HG03045 (cell line): ENCODE results near the gene RAB6A.
"Not testable (repeated sequence)": the region's sequence is repeated elsewhere in the genome, so short reads cannot be mapped to it uniquely, and the experiment has no call there.

Source experiments
- ATAC-seq: cut with Tn5 transposase; IDR thresholded peaks from one replicate; pipeline ENCODE4 v1.9.1; 2021; ENCODE audit warnings: mild to moderate bottlenecking, moderate library complexity; ENCODE audit not compliant: unreplicated experiment

Gene RAB6A

DNA sequence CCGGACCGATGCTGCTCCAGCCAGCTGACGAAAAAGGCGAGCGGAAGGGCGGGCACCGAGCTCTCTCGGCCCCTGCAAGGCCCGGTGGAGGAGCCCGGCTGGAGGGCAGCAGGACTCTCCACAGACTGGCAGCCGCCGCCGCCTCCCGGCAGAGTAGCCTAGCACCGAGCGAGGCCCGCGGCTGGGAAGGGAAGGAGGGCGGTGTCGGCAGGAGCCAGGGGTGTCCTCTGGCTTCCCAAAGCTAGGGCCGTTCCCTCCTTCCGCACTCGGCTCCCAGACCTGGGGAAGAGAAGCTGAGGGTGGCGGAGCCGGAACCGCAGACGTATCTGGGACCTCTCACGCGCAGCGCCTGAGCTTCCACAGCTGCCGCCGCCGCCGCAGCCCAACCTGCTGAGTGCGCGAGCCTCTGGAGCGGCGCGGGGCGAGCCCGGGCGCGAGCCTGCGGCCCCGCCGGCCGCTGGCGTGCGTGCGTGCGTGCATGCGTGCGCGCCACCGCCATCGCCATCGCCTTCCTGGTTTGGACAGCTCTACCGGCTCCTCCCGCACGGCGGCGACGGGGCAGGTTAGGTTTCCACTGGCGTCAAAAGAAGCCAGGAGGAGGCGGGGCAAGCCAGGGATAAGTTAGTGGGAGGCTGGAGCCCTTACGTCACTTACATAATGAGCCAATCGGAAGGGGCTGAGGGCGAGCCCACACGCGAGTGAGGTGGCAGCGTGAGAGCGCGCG is at the start of gene RAB6A:
Gene RAB6A (minus strand): TSS at position 396 of the 724 bp plus-strand sequence. CDS start 439 bp downstream, outside the sequence.
- ATAC-seq = peak; percentile 93

DNA sequence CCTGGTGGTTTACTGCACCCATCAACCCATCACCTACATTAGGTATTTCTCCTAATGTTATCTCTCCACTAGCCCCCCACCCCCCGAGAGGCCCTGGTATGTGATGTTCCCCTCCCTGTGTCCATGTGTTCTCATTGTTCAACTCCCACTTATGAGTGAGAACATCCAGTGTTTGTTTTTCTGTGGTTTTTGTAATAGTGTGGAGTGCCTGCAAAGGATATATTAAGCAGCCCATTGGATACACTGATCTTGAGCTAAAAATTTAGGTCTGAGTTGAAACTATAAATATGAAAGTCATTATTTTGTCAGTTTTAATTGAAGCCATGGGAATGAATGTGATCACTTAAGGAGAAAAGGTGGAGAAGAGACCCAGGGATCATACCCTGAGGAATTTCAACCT is 49.8 kb upstream of the RAB6A start:
- ATAC-seq = no peak

DNA sequence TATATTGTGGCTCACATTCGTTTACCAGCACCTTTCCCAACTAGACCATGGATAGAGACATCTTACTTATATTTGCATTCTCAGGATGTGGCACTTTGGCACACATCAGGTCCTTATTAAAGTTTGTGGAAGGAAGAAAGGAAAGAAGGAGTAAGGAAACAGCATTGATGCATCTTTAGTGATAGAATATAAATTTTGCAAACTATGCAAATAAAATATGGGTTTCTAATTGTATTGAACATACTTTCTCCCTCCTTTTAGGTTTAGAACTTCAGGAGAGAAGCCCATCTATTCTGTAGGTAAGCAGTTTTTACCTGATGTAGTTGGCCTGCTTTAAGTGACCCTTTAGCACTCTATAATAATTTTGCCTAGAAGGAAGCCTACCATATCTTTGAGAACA is 47.2 kb upstream of the RAB6A start:
- no peak for ATAC-seq

DNA sequence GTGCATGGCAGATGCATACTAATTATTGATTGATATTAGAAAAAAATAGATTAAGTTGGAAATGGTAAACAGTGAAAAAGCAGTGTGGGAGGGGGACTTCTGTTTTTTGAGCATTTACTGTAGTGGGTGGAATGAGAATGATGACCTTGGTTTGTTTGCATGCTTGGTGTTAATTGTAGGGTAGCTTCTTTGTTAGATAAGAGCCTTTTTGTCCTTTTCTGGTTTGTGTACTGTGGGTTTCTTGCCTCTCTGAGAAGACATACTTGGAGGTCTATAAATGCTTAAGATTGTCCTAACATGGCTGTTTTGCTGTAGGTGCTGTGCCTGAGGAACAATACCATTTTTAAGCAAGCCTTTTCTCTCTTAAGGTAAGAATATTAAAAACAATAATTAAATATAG is 43.8 kb upstream of the RAB6A start:
- no peak for ATAC-seq

DNA sequence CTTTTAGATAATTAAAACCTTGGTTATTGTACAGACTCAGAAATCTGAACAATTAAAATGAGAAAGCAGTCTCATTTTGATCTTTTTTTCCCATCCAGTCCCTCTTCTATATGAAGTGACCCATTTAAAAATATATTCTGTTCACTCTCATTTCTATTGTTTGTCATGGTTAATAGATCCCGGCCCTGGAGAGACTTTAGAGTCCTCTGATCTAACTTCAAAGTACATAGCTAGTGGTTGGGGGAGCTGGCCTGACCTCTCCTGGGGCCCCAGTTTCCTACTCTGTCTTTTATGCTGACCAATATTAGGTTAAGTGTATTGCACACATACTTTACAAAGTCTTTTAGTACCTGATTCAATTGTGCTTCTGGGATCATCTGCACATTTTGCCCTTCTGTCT is 40.3 kb upstream of the RAB6A start:
- ATAC-seq = no peak

DNA sequence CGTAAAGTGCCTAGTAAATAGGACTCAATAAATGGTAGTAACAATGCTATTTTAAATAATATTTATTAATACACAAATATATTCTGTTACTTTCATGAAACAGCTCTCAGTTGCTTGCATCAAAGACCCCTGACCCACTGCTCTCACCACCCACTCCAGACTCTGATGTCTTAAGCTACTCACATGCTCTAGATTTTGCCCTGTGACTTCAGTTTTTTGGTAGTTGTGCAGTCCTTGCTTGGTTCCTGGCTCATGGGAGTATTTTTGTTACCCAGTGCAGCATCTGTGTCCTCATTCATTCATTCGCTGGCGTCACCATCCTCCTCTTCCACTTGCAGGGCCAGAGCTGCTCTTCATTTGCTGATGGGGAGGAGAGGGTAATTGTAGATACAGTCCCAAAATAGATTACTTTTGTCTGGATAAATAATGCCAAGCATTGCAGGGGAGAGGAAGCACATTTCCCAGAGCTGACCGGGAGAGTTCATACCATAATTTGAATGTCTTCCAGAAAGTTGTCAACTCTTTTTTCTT is 39.5 kb upstream of the RAB6A start:
- ATAC-seq = no peak

DNA sequence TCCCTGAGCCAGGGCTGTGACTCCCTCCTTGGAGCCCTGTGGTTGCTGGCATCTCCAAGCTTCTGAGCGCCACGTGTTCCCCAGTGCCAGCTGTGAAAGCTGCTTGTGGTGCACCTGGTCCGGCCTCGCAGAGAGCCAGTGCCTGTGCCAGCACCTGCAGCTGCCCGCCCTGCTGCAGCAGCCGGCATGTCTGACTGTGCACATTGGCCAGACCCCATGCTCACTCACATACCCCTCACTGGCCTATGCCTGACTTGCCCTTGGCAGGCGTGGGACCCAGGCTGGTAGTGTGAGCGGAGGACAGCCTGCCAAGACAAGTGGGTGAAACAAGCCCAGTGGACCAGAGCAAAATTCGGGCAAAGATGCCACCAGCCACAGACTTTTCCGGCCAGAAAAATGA is 36.6 kb upstream of the RAB6A start:
- ATAC-seq = no peak

DNA sequence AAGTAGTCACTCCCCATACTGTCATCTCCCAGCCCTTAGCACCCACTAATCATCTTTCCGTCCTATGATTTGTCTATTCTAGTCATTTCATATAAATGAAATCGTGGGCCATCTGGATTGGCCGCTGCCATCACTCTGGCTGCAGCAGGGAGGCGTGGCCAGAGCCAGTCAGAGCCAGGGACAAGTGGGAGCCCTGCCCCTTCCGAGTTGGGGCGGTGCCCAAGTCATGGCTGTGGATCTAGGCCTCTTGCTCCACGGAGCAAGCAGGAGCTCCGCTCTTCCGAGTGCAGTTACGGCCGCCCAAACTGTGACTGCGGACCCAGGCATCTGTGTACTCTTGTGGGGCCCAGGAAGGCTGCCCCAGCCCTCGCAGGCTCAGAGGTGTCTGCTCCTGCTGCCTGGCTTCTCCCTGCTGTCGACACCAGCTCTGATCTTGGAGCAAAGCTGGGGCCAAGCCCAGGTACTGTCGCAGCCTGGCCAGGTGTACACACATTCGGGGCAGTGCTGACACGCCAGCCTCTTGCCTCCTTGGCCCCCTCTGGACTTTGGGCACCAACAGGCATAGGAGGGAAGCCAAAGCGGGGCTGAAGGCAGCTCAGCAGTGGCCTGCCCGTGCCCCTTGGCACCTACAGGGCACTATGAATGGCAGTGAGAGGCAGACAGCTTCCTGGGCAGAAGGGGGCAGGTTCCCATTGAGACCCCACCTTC is 35.2 kb upstream of the RAB6A start:
- no peak for ATAC-seq

DNA sequence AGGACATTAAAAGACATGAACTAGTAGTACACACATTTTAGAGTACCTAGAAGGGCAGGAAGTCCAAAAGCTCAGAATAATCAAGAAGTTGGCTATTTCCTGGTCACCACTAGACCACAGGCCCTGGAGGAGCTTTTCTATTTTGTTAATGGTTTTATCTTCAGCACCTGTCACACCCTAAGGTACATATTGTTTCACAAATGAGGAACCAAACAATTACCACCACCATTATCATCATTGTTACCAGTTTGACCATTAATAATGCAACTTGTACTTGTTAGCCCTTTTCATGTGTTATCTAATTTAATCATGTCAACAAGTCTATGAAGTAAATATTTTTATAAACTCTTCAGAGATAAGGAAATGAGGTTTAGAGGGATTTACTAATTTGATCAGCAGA is 31.7 kb upstream of the RAB6A start:
- no peak for ATAC-seq

DNA sequence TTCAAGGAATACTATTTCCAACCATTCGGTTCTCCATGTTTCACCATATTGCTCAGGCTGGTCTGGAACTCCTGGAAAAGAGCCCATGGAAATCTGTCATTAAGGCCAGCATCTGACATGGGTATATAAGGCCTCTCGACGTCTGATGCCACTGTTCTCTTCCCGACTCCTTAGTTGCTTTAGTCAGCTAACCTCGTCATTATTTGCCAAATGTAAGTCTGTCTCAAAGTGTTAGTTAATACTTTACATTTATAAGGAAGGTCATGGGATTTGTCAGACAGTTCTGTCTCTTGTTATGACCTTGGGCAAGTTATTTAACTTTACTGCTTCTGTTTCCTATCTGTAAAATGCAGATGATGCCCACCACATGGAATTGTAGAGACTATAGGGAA is 28.4 kb upstream of the RAB6A start:
- no peak for ATAC-seq

DNA sequence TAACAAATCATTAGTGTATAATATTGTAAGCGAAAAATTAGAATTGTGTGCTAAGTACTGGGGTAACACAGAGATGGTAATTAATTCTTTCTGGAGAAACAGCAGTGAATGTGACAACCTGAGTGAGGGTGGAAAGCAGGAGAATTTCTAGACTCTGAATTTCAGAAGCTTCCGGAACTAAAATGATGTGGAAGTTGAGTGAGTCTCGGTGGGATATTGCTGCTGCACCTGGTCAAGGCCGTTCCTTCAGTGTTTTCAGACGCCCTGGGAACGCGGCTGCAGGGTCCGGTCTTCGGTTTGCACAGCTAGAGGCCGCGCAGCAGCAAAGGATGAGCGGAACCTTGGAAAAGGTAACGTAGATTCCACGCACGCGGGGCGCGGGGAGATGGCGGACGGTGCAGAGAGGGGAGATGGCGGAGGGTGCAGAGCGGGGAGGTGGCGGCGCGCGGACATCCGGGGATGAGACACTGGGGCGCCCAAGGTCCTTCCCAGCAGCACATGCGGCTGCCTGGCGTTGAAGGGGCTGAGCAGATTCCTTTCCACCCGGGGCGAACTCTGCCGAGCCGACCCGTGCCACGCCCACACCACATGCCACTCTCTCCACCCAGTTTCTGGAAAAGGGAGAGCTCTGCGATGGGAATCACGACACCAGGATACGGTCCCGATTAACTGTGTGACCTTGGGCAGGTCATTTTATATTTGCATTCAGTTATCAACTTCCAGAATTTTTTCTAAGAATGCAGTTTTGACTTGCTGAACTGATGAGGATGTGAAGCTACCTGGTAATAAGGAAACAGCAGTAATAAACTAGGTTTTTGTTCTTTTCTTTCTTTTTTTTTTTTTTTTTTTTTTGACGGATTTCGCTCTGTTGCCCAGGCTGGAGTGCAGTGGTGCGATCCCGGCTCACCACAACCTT is 27.0 kb upstream of the RAB6A start, which contains the start of gene MRPL48:
Gene MRPL48 (plus strand): TSS at position 232 of the 916 bp plus-strand sequence. CDS start 98 bp downstream, at position 330.
- peak; percentile 92 for ATAC-seq

DNA sequence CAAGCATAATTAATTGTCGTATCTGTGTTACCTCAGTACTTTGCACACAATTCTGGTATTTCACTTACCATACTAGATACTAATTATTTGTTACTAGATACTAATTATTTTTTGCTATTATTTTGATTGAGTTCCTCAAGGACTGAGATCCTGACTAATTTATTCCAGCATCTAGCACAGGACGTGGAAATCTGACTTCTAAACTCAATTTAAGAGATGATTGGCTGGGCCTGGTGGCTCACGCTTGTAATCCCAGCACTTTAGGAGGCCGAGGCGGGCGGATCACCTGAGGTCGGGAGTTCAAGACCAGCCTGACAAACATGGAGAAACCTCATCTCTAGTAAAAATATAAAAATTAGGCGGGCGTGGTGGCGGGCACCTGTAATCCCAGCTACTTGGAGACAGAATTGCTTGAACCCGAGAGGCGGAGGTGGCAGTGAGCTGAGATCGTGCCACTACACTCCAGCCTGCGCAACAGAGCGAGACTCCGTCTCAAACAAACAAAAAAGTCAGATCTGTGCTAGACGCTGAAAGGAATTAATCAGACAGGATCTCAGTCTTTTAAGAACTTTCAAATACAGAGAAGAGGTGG is 26.3 kb upstream of the RAB6A start:
- ATAC-seq = no peak

DNA sequence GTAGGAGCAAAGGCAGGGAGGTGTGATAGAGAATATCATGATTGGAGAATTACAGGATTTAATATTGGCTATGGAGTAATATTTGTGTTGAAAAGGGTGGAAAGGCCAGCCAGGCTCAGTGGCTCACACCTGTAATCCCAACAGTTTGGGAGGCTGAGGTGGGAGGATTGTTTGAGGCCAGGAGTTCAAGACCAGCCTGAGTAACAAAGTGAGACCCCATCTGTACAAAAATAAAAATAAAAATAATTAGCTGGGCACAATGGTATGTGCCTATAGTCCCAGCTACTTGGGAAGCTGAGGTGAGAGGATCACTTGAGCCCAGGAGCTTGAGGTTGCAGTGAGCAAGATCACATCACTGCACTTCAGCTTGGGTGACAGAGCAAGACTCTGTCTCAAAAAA is 24.6 kb upstream of the RAB6A start:
- ATAC-seq = not testable (repeated sequence)

DNA sequence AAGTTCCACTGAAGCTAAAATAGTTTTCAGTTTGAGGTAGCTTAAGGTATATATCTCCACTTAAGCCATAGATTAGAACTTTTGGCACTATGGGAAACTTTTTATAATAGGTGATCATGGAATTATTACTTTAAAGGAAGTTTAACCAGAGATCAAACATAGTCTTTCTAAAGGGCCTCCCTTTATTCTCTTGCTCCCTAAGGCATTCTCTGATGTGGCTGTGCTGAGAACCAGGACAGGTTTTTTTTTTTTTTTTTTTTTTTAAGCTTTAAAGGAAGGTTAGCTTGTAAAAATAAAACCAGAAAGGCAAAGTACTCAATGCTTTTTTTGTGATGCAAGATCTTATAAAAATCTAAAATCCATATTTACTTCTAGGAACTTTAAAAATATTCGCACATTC is 23.9 kb upstream of the RAB6A start:
- ATAC-seq = no peak

DNA sequence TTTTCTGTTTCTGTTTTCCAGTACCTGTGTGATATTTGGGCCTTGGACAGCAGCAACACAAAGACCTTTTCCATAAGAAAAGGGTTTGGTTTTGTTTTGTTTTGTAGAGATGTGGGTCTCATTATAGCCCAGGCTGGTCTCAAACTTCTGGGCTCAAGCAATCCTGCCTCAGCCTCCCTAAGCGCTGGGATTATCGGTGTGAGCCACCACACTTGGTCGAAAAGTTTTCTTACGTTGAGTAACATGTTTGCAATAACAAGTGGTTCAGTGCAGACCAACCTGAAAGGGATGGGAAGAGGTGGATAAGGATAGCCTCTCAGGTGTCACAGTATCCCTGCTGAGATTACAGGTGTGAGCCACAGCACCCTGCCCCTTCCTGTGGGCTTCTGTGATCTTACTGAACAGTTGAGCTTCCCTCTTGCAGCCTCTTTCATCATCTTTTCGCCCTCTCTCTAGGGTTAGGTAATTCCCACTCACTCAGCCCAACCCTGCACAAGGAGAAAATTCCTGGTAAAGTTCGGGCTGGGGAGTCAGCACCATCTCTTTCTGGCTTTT is 23.3 kb upstream of the RAB6A start:
- no peak for ATAC-seq

DNA sequence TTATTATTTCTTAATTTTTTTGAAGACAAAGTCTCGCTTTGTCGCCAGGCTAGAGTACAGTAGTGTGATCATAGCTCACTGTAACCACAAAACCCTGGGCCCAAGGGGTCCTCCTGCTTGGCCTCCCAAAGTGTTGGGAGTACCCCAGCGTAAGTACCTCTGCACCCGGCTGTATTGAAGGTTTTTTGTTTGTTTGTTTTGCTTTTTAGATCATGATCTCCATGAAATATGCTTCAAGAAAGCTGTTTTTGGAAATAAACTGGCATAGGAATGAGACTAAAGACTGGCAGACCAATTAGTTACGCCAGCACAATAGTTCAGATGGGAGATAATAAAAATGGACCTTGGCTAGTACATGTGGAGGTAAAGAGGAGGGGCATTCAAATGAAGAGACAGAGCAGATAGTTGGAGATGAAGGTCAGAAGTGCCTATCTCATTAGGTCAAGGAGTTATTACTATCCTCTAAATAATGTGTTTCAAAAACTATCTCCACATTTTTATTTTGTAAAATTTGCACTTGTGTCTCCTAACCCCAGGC is 22.7 kb upstream of the RAB6A start:
- no peak for ATAC-seq

DNA sequence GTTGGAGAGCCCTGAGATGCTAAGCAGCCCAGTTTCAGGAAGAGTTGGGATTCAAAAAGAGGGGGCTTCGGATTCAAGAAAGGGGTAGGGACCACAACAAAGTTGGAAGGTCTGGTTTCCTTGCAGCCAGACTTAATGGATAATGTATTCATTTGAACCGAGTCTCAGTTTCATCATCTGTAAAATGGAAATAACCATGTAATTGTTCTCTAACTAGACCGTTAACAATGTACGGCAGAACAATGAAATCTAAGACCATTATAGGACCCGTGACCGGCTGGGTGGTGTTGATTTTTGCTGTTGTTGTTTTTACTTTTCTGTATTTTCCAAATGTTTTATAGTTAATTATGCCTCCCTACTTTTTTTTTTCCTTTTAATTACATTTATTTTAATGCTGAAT is 20.4 kb upstream of the RAB6A start:
- no peak for ATAC-seq

DNA sequence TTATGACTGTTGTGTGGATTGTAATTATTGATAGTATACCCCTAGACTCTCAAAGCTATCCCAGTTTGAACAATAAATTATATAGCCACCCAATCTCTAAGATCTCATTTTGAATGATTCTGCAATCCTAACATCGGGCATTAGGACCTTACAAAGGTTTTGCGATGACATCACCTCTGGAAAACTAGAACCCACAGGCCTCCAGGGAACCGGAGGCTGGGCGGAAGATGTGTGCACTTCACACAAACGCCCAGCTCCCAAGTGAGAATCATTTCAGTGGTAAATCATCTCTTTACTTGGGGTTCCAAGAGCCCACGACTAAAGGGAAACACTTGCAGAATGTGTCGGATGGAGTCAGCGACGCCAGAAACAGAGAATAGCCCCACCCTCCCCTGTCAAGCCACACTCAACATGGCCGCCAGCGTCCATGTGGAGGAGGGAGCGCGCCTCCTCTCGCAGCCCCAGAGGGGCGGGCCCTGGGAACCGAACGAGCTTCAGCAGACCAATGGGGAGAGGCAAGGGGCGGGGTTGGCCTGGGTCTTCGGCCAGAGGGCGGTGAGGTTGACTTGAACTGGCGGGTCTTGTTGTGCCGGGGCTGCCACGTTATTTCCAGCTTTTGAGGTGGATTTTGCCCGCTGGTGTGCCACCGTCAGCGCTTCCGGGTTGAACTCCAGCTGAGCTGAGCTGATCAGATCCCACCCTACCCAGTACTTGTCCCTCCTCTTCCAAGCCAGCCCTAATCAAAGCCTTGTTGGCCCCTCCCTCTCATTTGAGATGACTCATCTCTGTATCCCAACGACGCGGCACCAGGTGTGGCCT is 18.4 kb upstream of the RAB6A start:
- peak; percentile 99 for ATAC-seq

DNA sequence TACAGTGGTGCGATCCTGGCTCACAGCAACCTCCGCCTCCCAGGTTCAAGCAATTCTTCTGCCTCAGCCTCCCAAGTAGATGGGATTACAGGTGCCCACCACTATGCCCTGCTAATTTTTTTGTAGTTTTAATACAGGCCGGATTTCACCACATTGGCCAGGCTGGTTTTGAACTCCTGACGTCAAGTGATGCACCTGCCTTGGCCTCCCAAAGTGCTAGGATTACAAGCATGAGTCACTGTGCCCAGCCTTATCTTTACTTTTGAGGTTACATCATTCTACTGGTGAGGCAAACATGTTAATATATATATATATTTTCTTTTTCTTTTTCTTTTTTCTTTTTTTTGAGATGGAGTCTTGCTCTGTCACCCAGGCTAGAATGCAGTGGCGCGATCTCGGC is 9.9 kb upstream of the RAB6A start:
- not testable (repeated sequence) for ATAC-seq
